CD4-positive, alpha-beta memory T cell (primary cell): ENCODE data around the gene OPCML. TPM values are rescaled to one million over a fixed set of nuclear protein-coding genes. Genes with fewer than 3 reads are reported as not detected.

Source experiments
- CTCF ChIA-PET: fragments of 350-600 bp; sonication (Branson Sonifier 250); formaldehyde crosslinking; loops from one replicate; lab custom pipeline; 2021; ENCODE audit warnings: inconsistent platforms; ENCODE audit not compliant: partially characterized antibody; lab: Charles Lee
- POLR2A ChIA-PET: fragments of 350-600 bp; sonication (Branson Sonifier 250); formaldehyde crosslinking; loops from one replicate; lab custom pipeline; 2021; ENCODE audit not compliant: partially characterized antibody; lab: Charles Lee
- DNase-seq, 5 donors: peaks; one replicate each; pipeline versions ENCODE4 v3.0.0 to v3.0.0-alpha.2; 2020 to 2022; ENCODE audit warnings: mixed read lengths in 1 of 5
- H3K27ac ChIP-seq: one replicate; pipeline ENCODE4 v1.7.0; 2013; ENCODE audit warnings: low read depth, low read length
- H3K27me3 ChIP-seq: 2 replicates; pipeline ENCODE4 v1.7.0; 2013; ENCODE audit warnings: mild to moderate bottlenecking, low read length, moderate library complexity; ENCODE audit not compliant: insufficient read depth
- H3K36me3 ChIP-seq: 2 replicates; pipeline ENCODE4 v1.7.0; 2013; ENCODE audit warnings: mild to moderate bottlenecking, low read length, moderate library complexity; ENCODE audit not compliant: insufficient read depth
- H3K4me1 ChIP-seq: 2 replicates; pipeline ENCODE4 v1.7.0; 2013; ENCODE audit warnings: mild to moderate bottlenecking, low read length, moderate library complexity; ENCODE audit not compliant: insufficient read depth
- H3K4me3 ChIP-seq, 2 donors: one replicate each; pipeline ENCODE4 v1.7.0; 2013; ENCODE audit warnings: low read length in 2 of 2, mild to moderate bottlenecking in 1 of 2
- H3K9me3 ChIP-seq, 2 donors: one replicate each; pipeline ENCODE4 v1.7.0; 2013; ENCODE audit warnings: low read length in 2 of 2, control low read depth in 1 of 2; ENCODE audit not compliant: control insufficient read depth in 1 of 2
- H3K27ac Mint-ChIP-seq, 7 donors: one replicate each; pipeline ENCODE4 v1.8.0; 2020 to 2021; ENCODE audit warnings: mixed read lengths in 7 of 7, mild to moderate bottlenecking in 6 of 7, inconsistent platforms in 3 of 7, moderate library complexity in 3 of 7
- H3K27me3 Mint-ChIP-seq, 2 donors: one replicate each; pipeline ENCODE4 v1.8.0; 2020 to 2021; ENCODE audit warnings: mixed read lengths in 2 of 2
- H3K36me3 Mint-ChIP-seq, 2 donors: one replicate each; pipeline ENCODE4 v1.8.0; 2020 to 2021; ENCODE audit warnings: mixed read lengths in 2 of 2, inconsistent platforms in 1 of 2, mild to moderate bottlenecking in 1 of 2
- H3K4me1 Mint-ChIP-seq, 4 donors: one replicate each; pipeline ENCODE4 v1.8.0; 2020 to 2021; ENCODE audit warnings: mixed read lengths in 4 of 4, mild to moderate bottlenecking in 1 of 4
- H3K4me3 Mint-ChIP-seq, 8 donors: one replicate each; pipeline ENCODE4 v1.8.0; 2020 to 2021; ENCODE audit warnings: mixed read lengths in 8 of 8, mild to moderate bottlenecking in 7 of 8, moderate library complexity in 6 of 8, inconsistent platforms in 3 of 8
- H3K9me3 Mint-ChIP-seq, 8 donors: one replicate each; pipeline ENCODE4 v1.8.0; 2020 to 2021; ENCODE audit warnings: mixed read lengths in 8 of 8, mild to moderate bottlenecking in 5 of 8, inconsistent platforms in 3 of 8, moderate library complexity in 1 of 8
- intact Hi-C: fragments of 100-400 bp; cut with micrococcal nuclease; formaldehyde crosslinking; loops from one replicate; pipeline ENCODE4 v1.15.1; 2023
- polyA plus RNA-seq, 2 donors: library from polyadenylated mRNA; unstranded; fragments of 300-500 nt; fragmentation: Illumina TruSeq; gene quantifications; one replicate each; pipeline ENCODE4 v1.2.3, GENCODE V29; 2021
- total RNA-seq, 2 experiments: library from RNA; stranded (reverse); gene quantifications; one replicate each; pipeline ENCODE4 v1.2.3, GENCODE V29; 2021

OPCML gene
- total and polyA plus RNA-seq, 4 experiments from 2014 or later: not detected

DNA sequence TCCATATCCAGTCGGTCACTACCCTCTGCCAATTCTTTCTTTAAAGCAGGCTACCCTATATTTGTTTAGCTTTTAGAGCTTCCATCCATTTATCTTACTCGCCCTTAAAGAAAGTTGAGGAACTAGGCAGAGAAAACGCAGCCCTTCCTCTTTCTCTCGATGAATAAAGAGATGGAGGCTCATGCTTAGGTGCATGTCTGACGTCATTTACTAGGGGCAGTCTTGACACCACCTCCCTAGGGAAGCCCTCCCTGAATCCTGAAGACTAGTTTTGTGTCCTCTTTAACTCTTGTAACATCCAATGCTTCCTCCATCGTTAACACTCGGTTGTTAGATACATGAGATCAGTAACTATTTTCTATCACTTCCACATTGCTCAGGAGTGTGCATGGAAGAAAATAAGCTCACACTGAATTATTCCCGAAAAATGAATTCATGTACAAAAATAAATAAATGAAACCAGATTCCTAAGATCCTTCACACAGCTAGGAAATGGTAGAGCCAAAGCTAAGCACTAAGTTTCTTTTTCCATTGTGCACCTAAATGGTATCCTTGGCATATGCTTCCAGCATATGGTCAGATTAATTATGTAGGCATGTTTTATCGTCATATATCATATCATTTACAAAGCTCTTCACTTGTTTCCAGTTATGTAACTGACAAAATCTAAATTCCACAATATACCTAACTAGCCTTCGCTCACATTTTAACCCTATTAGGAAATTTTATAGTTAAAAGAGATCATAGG, 291.2 kb downstream of the OPCML start:
- no peaks in the 10 kb centered on the region for H3K36me3 ChIP-seq
- peaks cover 0 to 2% of the 10 kb centered on the region in 2 donors for H3K27me3 Mint-ChIP-seq
- H3K27ac ChIP-seq: no peak overlapping the region
- H3K27ac Mint-ChIP-seq: no peak overlapping the region
- CTCF ChIA-PET: no interaction called here
- H3K4me1 ChIP-seq: no peaks in the 10 kb centered on the region
- intact Hi-C loops: no loop called here
- no peaks in the 10 kb centered on the region for H3K4me1 Mint-ChIP-seq
- H3K36me3 Mint-ChIP-seq: no peaks in the 10 kb centered on the region
- POLR2A ChIA-PET: no interaction called here
- peaks cover 0 to 14% (median 1%) of the 10 kb centered on the region in 8 donors for H3K9me3 Mint-ChIP-seq
- no peak overlapping the region for H3K4me3 Mint-ChIP-seq
- no peak overlapping the region for H3K4me3 ChIP-seq
- no peaks in the 10 kb centered on the region for H3K9me3 ChIP-seq
- no peak for DNase-seq
- H3K27me3 ChIP-seq: no peaks in the 10 kb centered on the region

DNA sequence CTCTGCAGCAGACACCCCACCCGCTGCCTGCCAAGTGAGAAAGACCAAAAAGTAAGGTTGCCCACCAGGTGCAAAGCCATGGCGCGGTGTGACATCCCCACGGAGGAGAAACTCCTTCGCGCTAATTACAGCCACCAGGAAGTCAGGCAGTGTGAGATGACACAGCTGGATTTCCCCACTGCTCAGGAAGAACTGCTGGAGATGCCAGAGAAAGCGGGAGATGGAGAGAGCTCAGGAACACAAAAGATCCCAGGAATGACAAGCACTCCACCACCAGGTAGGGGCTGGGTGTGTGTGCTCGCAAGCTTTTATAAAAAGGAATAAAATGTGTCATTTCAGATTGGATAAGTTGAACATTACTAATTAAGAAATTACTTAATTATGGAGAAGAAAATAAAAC, 292.7 kb downstream of the OPCML start:
- H3K27me3 ChIP-seq: no peaks in the 10 kb centered on the region
- H3K4me3 Mint-ChIP-seq: no peak overlapping the region
- H3K36me3 ChIP-seq: no peaks in the 10 kb centered on the region
- H3K4me1 Mint-ChIP-seq: no peaks in the 10 kb centered on the region
- CTCF ChIA-PET: no interaction called here
- H3K27me3 Mint-ChIP-seq: peaks cover 0 to 3% of the 10 kb centered on the region in 2 donors
- H3K9me3 ChIP-seq: no peaks in the 10 kb centered on the region
- H3K4me1 ChIP-seq: no peaks in the 10 kb centered on the region
- no peak overlapping the region for H3K27ac ChIP-seq
- no peak overlapping the region for H3K4me3 ChIP-seq
- H3K9me3 Mint-ChIP-seq: peaks cover 0 to 18% (median under 1%) of the 10 kb centered on the region in 8 donors
- POLR2A ChIA-PET: no interaction called here
- H3K27ac Mint-ChIP-seq: no peak overlapping the region
- H3K36me3 Mint-ChIP-seq: no peaks in the 10 kb centered on the region
- intact Hi-C loops: no loop called here
- no peak for DNase-seq

DNA sequence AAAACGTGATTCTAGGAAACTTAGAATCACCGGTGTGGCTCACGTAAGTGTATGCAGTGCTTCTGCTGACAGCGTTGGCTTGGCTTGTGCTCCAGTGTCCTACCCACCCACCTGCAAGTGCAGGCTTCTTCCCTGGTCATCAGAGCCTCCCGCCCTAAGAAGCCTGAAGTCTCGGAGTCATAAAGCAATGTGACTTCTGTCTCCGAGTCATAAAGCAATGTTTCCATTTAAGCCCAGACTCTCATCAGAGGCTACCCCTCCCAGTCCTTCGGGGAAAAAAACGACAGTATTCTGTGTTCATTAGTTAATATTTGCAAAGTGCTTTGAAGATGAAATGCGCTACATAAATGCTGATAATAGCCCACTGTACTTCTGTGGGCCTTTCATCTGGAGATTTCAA, 293.8 kb downstream of the OPCML start:
- DNase-seq: no peak
- no peak overlapping the region for H3K4me3 ChIP-seq
- no peaks in the 10 kb centered on the region for H3K36me3 Mint-ChIP-seq
- H3K27ac ChIP-seq: no peak overlapping the region
- H3K27ac Mint-ChIP-seq: no peak overlapping the region
- ChIA-PET CTCF (no interaction called here), POLR2A (no interaction called here)
- peaks cover 0 to 21% (median 0%) of the 10 kb centered on the region in 8 donors for H3K9me3 Mint-ChIP-seq
- no peaks in the 10 kb centered on the region for H3K27me3 ChIP-seq
- intact Hi-C loops: no loop called here
- H3K36me3 ChIP-seq: no peaks in the 10 kb centered on the region
- no peaks in the 10 kb centered on the region for H3K9me3 ChIP-seq
- H3K4me3 Mint-ChIP-seq: no peak overlapping the region
- no peaks in the 10 kb centered on the region for H3K4me1 Mint-ChIP-seq
- H3K27me3 Mint-ChIP-seq: peaks cover 0 to 3% of the 10 kb centered on the region in 2 donors
- H3K4me1 ChIP-seq: no peaks in the 10 kb centered on the region

DNA sequence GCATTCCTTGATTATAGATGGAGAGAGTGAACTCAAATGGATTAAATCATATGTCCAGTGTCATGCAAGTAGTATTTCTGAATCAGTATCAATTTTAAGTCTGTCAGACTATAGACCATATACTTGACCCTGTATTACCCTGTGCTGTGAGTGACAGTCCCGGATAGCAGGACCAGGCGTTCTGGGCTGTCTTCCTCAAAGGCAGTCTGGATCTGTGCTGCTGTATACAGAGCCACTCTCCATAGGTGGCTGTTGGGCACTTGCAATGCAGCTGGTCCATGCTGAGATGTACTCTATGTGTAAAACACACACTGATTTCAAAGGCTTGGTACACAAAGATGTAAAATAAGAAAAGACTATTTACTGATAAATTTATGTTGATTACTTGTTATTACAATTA, 294.3 kb downstream of the OPCML start:
- H3K9me3 Mint-ChIP-seq: peaks cover 0 to 21% (median 0%) of the 10 kb centered on the region in 8 donors
- intact Hi-C loops: no loop called here

DNA sequence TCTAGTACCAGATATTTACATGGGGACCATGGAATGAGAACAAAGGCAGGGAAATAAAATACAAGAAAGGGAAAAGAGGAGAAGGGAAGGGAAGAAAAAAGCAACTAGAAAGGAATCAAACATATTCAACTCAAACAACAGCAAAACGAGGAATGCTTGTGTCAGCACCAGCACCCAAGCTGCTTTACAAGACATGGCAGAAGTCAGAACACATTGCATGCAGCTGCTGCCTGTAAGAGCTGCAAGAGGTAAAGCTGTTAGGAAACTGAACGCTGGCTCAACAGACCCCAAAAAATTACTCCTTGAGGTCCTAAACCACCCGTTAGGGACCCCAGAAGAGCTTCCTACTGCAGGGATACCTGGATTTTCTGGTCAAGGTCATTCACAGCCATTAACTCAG, 296.9 kb downstream of the OPCML start:
- Histone ChIP-seq H3K4me3 (no peak overlapping the region), H3K36me3 (no peaks in the 10 kb centered on the region), H3K27ac (no peak overlapping the region), H3K9me3 (no peaks in the 10 kb centered on the region), H3K27me3 (no peaks in the 10 kb centered on the region), H3K4me1 (no peaks in the 10 kb centered on the region)
- ChIA-PET CTCF (no interaction called here), POLR2A (no interaction called here)
- no peak overlapping the region for H3K27ac Mint-ChIP-seq
- peaks cover 0 to 8% (median 0%) of the 10 kb centered on the region in 8 donors for H3K9me3 Mint-ChIP-seq
- no peaks in the 10 kb centered on the region for H3K4me1 Mint-ChIP-seq
- H3K27me3 Mint-ChIP-seq: peaks cover 0 to 1% of the 10 kb centered on the region in 2 donors
- DNase-seq: no peak
- H3K4me3 Mint-ChIP-seq: no peak overlapping the region
- H3K36me3 Mint-ChIP-seq: no peaks in the 10 kb centered on the region
- intact Hi-C loops: no loop called here

More for the DNA sequence above, 294.3 kb downstream of the OPCML start:
- no peak overlapping the region for H3K27ac Mint-ChIP-seq
- Histone ChIP-seq H3K36me3 (no peaks in the 10 kb centered on the region), H3K9me3 (no peaks in the 10 kb centered on the region), H3K4me1 (no peaks in the 10 kb centered on the region), H3K27me3 (no peaks in the 10 kb centered on the region), H3K27ac (no peak overlapping the region), H3K4me3 (no peak overlapping the region)
- POLR2A ChIA-PET: no interaction called here
- no peaks in the 10 kb centered on the region for H3K36me3 Mint-ChIP-seq
- H3K27me3 Mint-ChIP-seq: peaks cover 0 to 3% of the 10 kb centered on the region in 2 donors
- DNase-seq: no peak
- H3K4me3 Mint-ChIP-seq: no peak overlapping the region
- CTCF ChIA-PET: no interaction called here
- no peaks in the 10 kb centered on the region for H3K4me1 Mint-ChIP-seq

DNA sequence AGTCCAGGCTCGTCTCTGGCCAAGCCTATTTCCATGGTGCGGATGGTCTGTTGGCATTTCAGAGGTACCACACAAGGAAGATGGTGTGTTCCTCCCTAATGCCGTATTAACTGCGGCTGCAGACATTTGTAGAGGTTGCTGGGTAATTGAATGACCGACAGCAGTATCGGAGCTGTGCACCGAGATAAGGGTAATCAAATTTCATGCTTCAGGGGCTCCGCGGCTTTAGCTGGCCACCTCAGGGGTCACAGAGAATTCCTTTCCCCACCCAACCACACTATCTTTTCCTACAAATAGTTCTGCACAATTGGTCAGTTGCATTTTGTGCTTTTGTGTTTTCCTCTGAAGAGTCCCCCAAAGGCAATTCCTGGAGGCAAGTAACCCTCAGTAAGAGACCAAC, 297.4 kb downstream of the OPCML start:
- H3K27ac ChIP-seq: no peak overlapping the region
- H3K4me1 ChIP-seq: no peaks in the 10 kb centered on the region
- H3K36me3 Mint-ChIP-seq: no peaks in the 10 kb centered on the region
- no peaks in the 10 kb centered on the region for H3K27me3 ChIP-seq
- no peak overlapping the region for H3K4me3 ChIP-seq
- CTCF ChIA-PET: no interaction called here
- no peak for DNase-seq
- POLR2A ChIA-PET: no interaction called here
- no peaks in the 10 kb centered on the region for H3K36me3 ChIP-seq
- peaks cover 0 to 8% (median 0%) of the 10 kb centered on the region in 8 donors for H3K9me3 Mint-ChIP-seq
- H3K9me3 ChIP-seq: no peaks in the 10 kb centered on the region
- H3K27ac Mint-ChIP-seq: no peak overlapping the region
- intact Hi-C loops: no loop called here
- H3K4me3 Mint-ChIP-seq: no peak overlapping the region
- no peaks in the 10 kb centered on the region for H3K4me1 Mint-ChIP-seq
- peaks cover 0 to 1% of the 10 kb centered on the region in 2 donors for H3K27me3 Mint-ChIP-seq

DNA sequence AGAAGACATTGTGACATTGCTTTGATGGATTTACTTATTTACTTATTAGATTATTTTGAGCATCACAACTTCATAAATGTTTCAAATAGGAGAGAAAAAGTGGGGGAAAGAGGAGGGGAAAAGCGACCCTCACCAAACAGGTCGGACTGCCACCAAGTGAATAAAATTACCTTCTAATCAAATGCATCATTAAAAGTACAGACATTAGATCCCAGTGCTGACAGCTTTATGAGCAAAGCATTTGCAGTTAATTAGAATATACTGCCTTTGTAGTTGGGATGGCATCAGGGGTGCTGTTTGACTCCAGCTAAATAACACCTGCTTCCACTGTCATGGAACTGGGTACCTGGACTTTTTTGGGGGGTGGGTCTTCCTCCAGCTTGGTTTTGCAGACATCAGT, 299.6 kb downstream of the OPCML start:
- no peak for DNase-seq
- Histone ChIP-seq H3K4me3 (no peak overlapping the region), H3K27me3 (no peaks in the 10 kb centered on the region), H3K27ac (no peak overlapping the region), H3K4me1 (no peaks in the 10 kb centered on the region), H3K9me3 (no peaks in the 10 kb centered on the region), H3K36me3 (no peaks in the 10 kb centered on the region)
- Mint-ChIP-seq H3K27me3 (peaks cover 0 to 1% of the 10 kb centered on the region in 2 donors), H3K27ac (no peak overlapping the region), H3K4me1 (no peaks in the 10 kb centered on the region), H3K36me3 (no peaks in the 10 kb centered on the region), H3K4me3 (no peak overlapping the region), H3K9me3 (peaks cover 0 to 8% (median 0%) of the 10 kb centered on the region in 8 donors)
- intact Hi-C loops: no loop called here
- ChIA-PET POLR2A (no interaction called here), CTCF (no interaction called here)
